Left hindlimb (tissue), 1 donor: ENCODE results near the gene NTHL1.

Experiments used
- DNase-seq: peaks from one replicate; pipeline ENCODE4 v3.0.0-alpha.2; 2018

The NTHL1 gene

DNA sequence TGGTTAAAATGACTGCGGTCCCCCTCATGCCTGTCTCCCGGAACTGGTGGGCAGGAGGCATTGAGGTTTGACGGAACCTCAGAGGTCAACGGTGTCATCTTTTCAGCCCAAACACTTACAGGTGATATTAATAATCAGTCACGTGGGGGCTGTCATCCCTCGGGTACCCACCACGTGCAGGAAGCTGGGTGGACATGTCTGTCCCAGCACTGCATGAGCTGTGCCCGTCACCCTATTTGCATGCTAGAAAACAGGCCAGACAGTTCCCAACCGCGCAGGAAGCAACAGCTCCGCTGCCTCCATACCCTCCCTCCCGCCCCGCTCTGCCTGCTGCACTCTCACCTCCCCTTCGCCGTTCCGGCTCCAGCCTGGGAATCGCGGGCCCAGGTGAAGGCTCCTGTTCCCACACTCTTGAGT, 56.5 kb downstream of the NTHL1 start:
- DNase-seq, result no peak

DNA sequence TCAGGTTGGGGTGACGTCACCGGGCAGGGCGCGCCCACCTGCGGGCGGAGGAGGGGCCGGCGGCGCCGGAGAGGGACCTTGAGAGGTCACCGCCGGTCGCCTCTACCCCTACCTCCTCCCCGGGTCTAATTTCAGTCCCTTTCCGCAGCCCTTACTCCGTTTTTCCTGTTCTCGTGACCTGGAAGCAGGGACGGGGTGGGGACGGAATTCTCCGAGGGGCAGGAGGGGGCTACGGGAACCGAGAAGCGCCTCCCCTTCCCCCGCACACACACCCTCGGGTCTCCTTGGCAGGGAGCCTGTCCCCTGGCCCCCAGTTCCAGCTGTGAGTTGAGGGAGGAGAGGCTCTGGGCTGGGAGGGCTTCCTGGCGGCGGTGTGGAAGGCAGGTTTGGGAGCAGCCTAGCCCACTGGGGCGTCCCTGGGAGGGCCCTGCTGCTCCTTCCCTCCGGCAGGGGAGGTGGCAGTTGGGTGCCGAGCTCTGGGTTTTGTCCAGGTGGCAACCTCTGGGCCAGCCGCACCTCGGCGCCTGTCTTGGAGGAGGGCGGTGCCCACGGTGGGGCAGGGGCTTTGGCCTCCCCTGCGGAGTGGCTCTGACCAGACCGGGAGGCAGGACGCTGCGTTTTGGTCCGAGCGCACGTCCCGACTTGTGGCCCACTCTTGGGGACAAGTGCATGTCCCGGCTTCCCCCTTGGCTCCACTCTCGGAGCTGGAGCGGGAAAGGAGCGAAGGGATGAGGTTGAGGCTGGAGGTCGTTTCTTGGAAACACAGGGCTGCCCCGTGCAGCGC, 57.1 kb downstream of the NTHL1 start:
- DNase-seq, result no peak

DNA sequence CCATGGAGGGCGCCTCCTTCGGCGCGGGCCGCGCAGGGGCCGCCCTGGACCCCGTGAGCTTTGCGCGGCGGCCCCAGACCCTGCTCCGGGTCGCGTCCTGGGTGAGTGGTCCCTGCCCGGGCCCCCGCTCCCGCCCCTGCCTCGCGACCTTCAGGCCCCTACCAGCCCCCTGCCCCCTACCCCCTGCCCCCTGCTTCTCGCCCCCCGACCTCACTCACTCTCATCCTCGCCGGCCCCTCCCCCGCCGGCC, 57.6 kb downstream of the NTHL1 start:
- DNase-seq, result no peak
